Naive B cell (primary cell): ENCODE data around the gene MRPL14. TPM values are rescaled to one million over a fixed set of nuclear protein-coding genes. Genes with fewer than 3 reads are reported as not detected.
"Not testable (repeated sequence)": the region's sequence is repeated elsewhere in the genome, so short reads cannot be mapped to it uniquely, and the experiment has no call there.

ENCODE experiments used
- ATAC-seq, 2 donors: fragments of 150-1000 bp; cut with Tn5 transposase; 2 replicates each; pipeline ENCODE4 v1.10.0; 2021; ENCODE audit warnings: low read depth in 2 of 2, mild to moderate bottlenecking in 2 of 2, moderate library complexity in 2 of 2
- DNase-seq: peaks from one replicate; pipeline ENCODE4 v3.0.0; 2022
- H3K27ac Mint-ChIP-seq, 6 donors: one replicate each; pipeline ENCODE4 v1.8.0; 2020 to 2022; ENCODE audit warnings: mild to moderate bottlenecking in 6 of 6, mixed read lengths in 6 of 6, moderate library complexity in 5 of 6, inconsistent platforms in 2 of 6
- H3K27me3 Mint-ChIP-seq, 3 donors: one replicate each; pipeline ENCODE4 v1.8.0; 2021 to 2022; ENCODE audit warnings: mixed read lengths in 3 of 3, mild to moderate bottlenecking in 1 of 3
- H3K36me3 Mint-ChIP-seq, 2 donors: one replicate each; pipeline ENCODE4 v1.8.0; 2020 to 2022; ENCODE audit warnings: mixed read lengths in 2 of 2, inconsistent platforms in 1 of 2, mild to moderate bottlenecking in 1 of 2
- H3K4me1 Mint-ChIP-seq, 3 donors: one replicate each; pipeline ENCODE4 v1.8.0; 2020 to 2022; ENCODE audit warnings: mixed read lengths in 3 of 3, inconsistent platforms in 1 of 3, mild to moderate bottlenecking in 1 of 3, moderate library complexity in 1 of 3
- H3K4me3 Mint-ChIP-seq, 8 donors: one replicate each; pipeline ENCODE4 v1.8.0; 2020 to 2022; ENCODE audit warnings: mild to moderate bottlenecking in 8 of 8, mixed read lengths in 8 of 8, moderate library complexity in 8 of 8, inconsistent platforms in 2 of 8
- H3K9me3 Mint-ChIP-seq, 7 donors: one replicate each; pipeline ENCODE4 v1.8.0; 2020 to 2022; ENCODE audit warnings: mixed read lengths in 7 of 7, mild to moderate bottlenecking in 5 of 7, inconsistent platforms in 2 of 7, moderate library complexity in 1 of 7
- polyA plus RNA-seq, 6 donors: library from polyadenylated mRNA; unstranded; fragments of 300-500 nt; fragmentation: Illumina TruSeq; gene quantifications; one replicate each; pipeline ENCODE4 v1.2.3, GENCODE V29; 2021; ENCODE audit warnings: low read depth in 6 of 6

MRPL14 gene
- polyA plus RNA-seq, 6 donors from 2014 or later, result 68.2 to 99.9 (median 85.0) TPM

- not testable (repeated sequence) for H3K4me3 Mint-ChIP-seq, ATAC-seq, H3K4me1 Mint-ChIP-seq, H3K27ac Mint-ChIP-seq, H3K27me3 Mint-ChIP-seq, DNase-seq, H3K9me3 Mint-ChIP-seq
- peaks cover 5 to 25% of the 10 kb centered on the region in 2 donors for H3K36me3 Mint-ChIP-seq
Observed at GRCh38 chr6:44144536-44144935, 17.3 kb upstream of the MRPL14 start.

- Mint-ChIP-seq H3K4me3 (no peak overlapping the region), H3K27me3 (no peaks in the 10 kb centered on the region), H3K27ac (peak overlapping the region in 2 of 6 donors; percentile 31 to 63), H3K36me3 (peaks cover 0 to 28% of the 10 kb centered on the region in 2 donors), H3K9me3 (no peaks in the 10 kb centered on the region), H3K4me1 (peaks cover 0 to 4% (median under 1%) of the 10 kb centered on the region in 3 donors)
- ATAC-seq, result no peak
- DNase-seq, result no peak
Observed at GRCh38 chr6:44143731-44144130, 16.5 kb upstream of the MRPL14 start.

GRCh38 chr6:44142835-44143234 is 15.6 kb upstream of the MRPL14 start:
- Mint-ChIP-seq H3K27ac (no peak overlapping the region), H3K27me3 (no peaks in the 10 kb centered on the region), H3K36me3 (peaks cover 0 to 26% of the 10 kb centered on the region in 2 donors), H3K4me3 (no peak overlapping the region), H3K9me3 (no peaks in the 10 kb centered on the region), H3K4me1 (peaks cover 0 to 4% (median 0%) of the 10 kb centered on the region in 3 donors)
- DNase-seq (no peak), ATAC-seq (no peak)

- H3K27me3 Mint-ChIP-seq, result no peaks in the 10 kb centered on the region
- H3K27ac Mint-ChIP-seq, result no peak overlapping the region
- no peaks in the 10 kb centered on the region for H3K9me3 Mint-ChIP-seq
- H3K4me1 Mint-ChIP-seq, result peaks cover 0 to 4% (median 0%) of the 10 kb centered on the region in 3 donors
- ATAC-seq, result no peak
- peaks cover 0 to 40% of the 10 kb centered on the region in 2 donors for H3K36me3 Mint-ChIP-seq
- DNase-seq, result no peak
- H3K4me3 Mint-ChIP-seq, result no peak overlapping the region
Observed at GRCh38 chr6:44139351-44139743, 12.1 kb upstream of the MRPL14 start.

- no peak overlapping the region for H3K4me3 Mint-ChIP-seq
- no peaks in the 10 kb centered on the region for H3K27me3 Mint-ChIP-seq
- H3K4me1 Mint-ChIP-seq, result peaks cover 0 to 6% (median 3%) of the 10 kb centered on the region in 3 donors
- no peak overlapping the region for H3K27ac Mint-ChIP-seq
- no peak for ATAC-seq
- DNase-seq, result no peak
- H3K36me3 Mint-ChIP-seq, result peaks cover 0 to 40% of the 10 kb centered on the region in 2 donors
- no peaks in the 10 kb centered on the region for H3K9me3 Mint-ChIP-seq
Observed at GRCh38 chr6:44138717-44139350, 11.6 kb upstream of the MRPL14 start.

- Mint-ChIP-seq H3K4me1 (peaks cover 8 to 23% (median 14%) of the 10 kb centered on the region in 3 donors), H3K36me3 (peaks cover 0 to 38% of the 10 kb centered on the region in 2 donors), H3K4me3 (no peak overlapping the region), H3K9me3 (no peaks in the 10 kb centered on the region), H3K27ac (peak overlapping the region in 1 of 6 donors; percentile 10), H3K27me3 (no peaks in the 10 kb centered on the region)
- no peak for ATAC-seq
- DNase-seq, result no peak
Observed at GRCh38 chr6:44135875-44136274, 8.6 kb upstream of the MRPL14 start.

- no peak for ATAC-seq
- Mint-ChIP-seq H3K4me3 (peak overlapping the region in 1 of 8 donors; percentile 26), H3K4me1 (peaks cover 8 to 23% (median 14%) of the 10 kb centered on the region in 3 donors), H3K27ac (peak overlapping the region in 1 of 6 donors; percentile 32), H3K36me3 (peaks cover 0 to 32% of the 10 kb centered on the region in 2 donors), H3K9me3 (no peaks in the 10 kb centered on the region), H3K27me3 (no peaks in the 10 kb centered on the region)
- no peak for DNase-seq
Observed at GRCh38 chr6:44135173-44135758, 8.0 kb upstream of the MRPL14 start.

- H3K27ac Mint-ChIP-seq, result peak overlapping the region in 1 of 6 donors; percentile 47
- ATAC-seq, result no peak
- no peaks in the 10 kb centered on the region for H3K27me3 Mint-ChIP-seq
- peaks cover 0 to 20% of the 10 kb centered on the region in 2 donors for H3K36me3 Mint-ChIP-seq
- peak overlapping the region in 2 of 8 donors; percentile 2 to 43 for H3K4me3 Mint-ChIP-seq
- H3K9me3 Mint-ChIP-seq, result no peaks in the 10 kb centered on the region
- H3K4me1 Mint-ChIP-seq, result peaks cover 11 to 23% (median 14%) of the 10 kb centered on the region in 3 donors
- DNase-seq, result no peak
Observed at GRCh38 chr6:44133981-44134711, 6.9 kb upstream of the MRPL14 start.

- Mint-ChIP-seq H3K9me3 (no peaks in the 10 kb centered on the region), H3K27ac (peak overlapping the region in 3 of 6 donors; percentile 36 to 69 (median 65)), H3K36me3 (peaks cover 0 to 15% of the 10 kb centered on the region in 2 donors), H3K4me1 (peaks cover 11 to 26% (median 11%) of the 10 kb centered on the region in 3 donors), H3K27me3 (no peaks in the 10 kb centered on the region), H3K4me3 (peak overlapping the region in 1 of 8 donors; percentile 43)
- ATAC-seq, result no peak
- DNase-seq, result no peak
Observed at GRCh38 chr6:44133003-44133931, 6.0 kb upstream of the MRPL14 start.

GRCh38 chr6:44132476-44132875 is 5.2 kb upstream of the MRPL14 start:
- Mint-ChIP-seq H3K27ac (peak overlapping the region in 4 of 6 donors; percentile 26 to 66 (median 56)), H3K4me1 (peaks cover 13 to 29% (median 14%) of the 10 kb centered on the region in 3 donors), H3K9me3 (no peaks in the 10 kb centered on the region), H3K4me3 (peak overlapping the region in 2 of 8 donors; percentile 61 to 76), H3K27me3 (no peaks in the 10 kb centered on the region), H3K36me3 (peaks cover 0 to 15% of the 10 kb centered on the region in 2 donors)
- no peak for DNase-seq
- ATAC-seq, result no peak

GRCh38 chr6:44131892-44132291 is 4.6 kb upstream of the MRPL14 start:
- peak overlapping the region in 3 of 6 donors; percentile 15 to 66 (median 26) for H3K27ac Mint-ChIP-seq
- DNase-seq (no peak), ATAC-seq (no peak)
- H3K4me3 Mint-ChIP-seq, result peak overlapping the region in 1 of 8 donors; percentile 76
- H3K36me3 Mint-ChIP-seq, result peaks cover 0 to 15% of the 10 kb centered on the region in 2 donors
- H3K9me3 Mint-ChIP-seq, result no peaks in the 10 kb centered on the region
- H3K27me3 Mint-ChIP-seq, result no peaks in the 10 kb centered on the region
- H3K4me1 Mint-ChIP-seq, result peaks cover 13 to 29% (median 14%) of the 10 kb centered on the region in 3 donors

- peak overlapping the region in 1 of 6 donors; percentile 47 for H3K27ac Mint-ChIP-seq
- H3K9me3 Mint-ChIP-seq, result no peaks in the 10 kb centered on the region
- no peak for DNase-seq
- peaks cover 0 to under 1% of the 10 kb centered on the region in 2 donors for H3K36me3 Mint-ChIP-seq
- ATAC-seq, result no peak
- peak overlapping the region in 5 of 8 donors; percentile 39 to 94 (median 71) for H3K4me3 Mint-ChIP-seq
- peaks cover 27 to 44% (median 31%) of the 10 kb centered on the region in 3 donors for H3K4me1 Mint-ChIP-seq
- H3K27me3 Mint-ChIP-seq, result no peaks in the 10 kb centered on the region
Observed at GRCh38 chr6:44129841-44130322, 2.6 kb upstream of the MRPL14 start.
